Ishikawa (cell line): Measurements from ENCODE around the gene ASAP3.

Source experiments
- CEBPB ChIP-seq: IDR thresholded peaks from 2 replicates; pipeline ENCODE4 v1.6.1; 2012
- CREB1 ChIP-seq: IDR thresholded peaks from 2 replicates; pipeline ENCODE4 v1.6.1; 2012; ENCODE audit warnings: low read depth
- EGR1 ChIP-seq: IDR thresholded peaks from 2 replicates; pipeline ENCODE4 v1.6.1; 2012
- EP300 ChIP-seq: IDR thresholded peaks from 2 replicates; pipeline ENCODE4 v1.6.1; 2012; ENCODE audit warnings: borderline replicate concordance
- FOXM1 ChIP-seq: IDR thresholded peaks from 2 replicates; pipeline ENCODE4 v1.6.1; 2012; ENCODE audit warnings: low read depth, borderline replicate concordance
- NFIC ChIP-seq: IDR thresholded peaks from 2 replicates; pipeline ENCODE4 v1.6.1; 2012
- RAD21 ChIP-seq: IDR thresholded peaks from 2 replicates; pipeline ENCODE4 v1.6.1; 2012; ENCODE audit warnings: low read depth
- TAF1 ChIP-seq: IDR thresholded peaks from 2 replicates; pipeline ENCODE4 v1.6.1; 2012; ENCODE audit warnings: low read depth, mild to moderate bottlenecking
- TCF12 ChIP-seq: IDR thresholded peaks from 2 replicates; pipeline ENCODE4 v1.6.1; 2012; ENCODE audit warnings: low read depth
- TEAD4 ChIP-seq: IDR thresholded peaks from 2 replicates; pipeline ENCODE4 v1.6.1; 2012
- USF1 ChIP-seq: IDR thresholded peaks from 2 replicates; pipeline ENCODE4 v1.6.1; 2012
- YY1 ChIP-seq: IDR thresholded peaks from 2 replicates; pipeline ENCODE4 v1.6.1; 2012; ENCODE audit warnings: low read depth
- ZBTB7A ChIP-seq: IDR thresholded peaks from 2 replicates; pipeline ENCODE4 v1.6.1; 2012; ENCODE audit warnings: low read depth
- TF ChIP-seq, protein P1 (sequence below): IDR thresholded peaks from 2 replicates; pipeline ENCODE4 v1.6.1; 2012
- TF ChIP-seq, protein P2 (sequence below): IDR thresholded peaks from 2 replicates; pipeline ENCODE4 v1.6.1; 2012; ENCODE audit warnings: low read depth, mild to moderate bottlenecking

Gene ASAP3

GRCh38 chr1:23422241-23422877 lies 61.6 kb downstream of the ASAP3 start:
- TF ChIP-seq YY1, result no peak
- no peak for TF ChIP-seq TEAD4
- no peak for TF ChIP-seq FOXM1
- no peak for TF ChIP-seq TCF12
- TF ChIP-seq EP300, result no peak
- TF ChIP-seq RAD21, result no peak
- TF ChIP-seq TAF1, result no peak
- no peak for TF ChIP-seq USF1
- TF ChIP-seq CREB1, result no peak

GRCh38 chr1:23421753-23422240 lies 62.2 kb downstream of the ASAP3 start:
- TF ChIP-seq EGR1 (no peak), EP300 (no peak)

- no peak for TF ChIP-seq USF1
- TF ChIP-seq TCF12, result no peak
- TF ChIP-seq RAD21, result no peak
- TF ChIP-seq ZBTB7A, result no peak
- TF ChIP-seq TAF1, result no peak
These were observed 62.6 kb downstream of the ASAP3 start for GRCh38 chr1:23421343-23421742.

DNA sequence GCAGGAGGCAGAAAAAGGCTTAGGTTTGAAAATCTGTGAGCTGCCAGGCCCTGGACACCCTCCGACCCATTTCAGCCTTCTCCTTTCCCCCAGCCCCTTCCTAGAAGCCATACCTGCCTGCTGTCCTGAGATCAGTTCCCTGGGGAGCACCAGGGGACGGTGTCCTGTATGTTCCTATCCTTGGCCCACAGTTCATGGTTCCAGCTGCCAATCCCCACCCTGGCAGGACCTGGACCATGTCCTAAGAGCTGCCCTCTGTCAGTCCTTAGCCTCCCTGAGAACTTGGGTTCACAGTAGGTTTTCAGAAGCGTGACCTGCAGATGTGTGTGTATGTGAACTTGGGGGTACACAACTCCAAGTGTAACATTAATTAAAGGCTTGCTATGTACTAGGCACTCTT lies 63.2 kb downstream of the ASAP3 start:
- TF ChIP-seq EGR1 (no peak), CREB1 (no peak), EP300 (no peak), RAD21 (no peak)
- TF ChIP-seq, protein P1, sequence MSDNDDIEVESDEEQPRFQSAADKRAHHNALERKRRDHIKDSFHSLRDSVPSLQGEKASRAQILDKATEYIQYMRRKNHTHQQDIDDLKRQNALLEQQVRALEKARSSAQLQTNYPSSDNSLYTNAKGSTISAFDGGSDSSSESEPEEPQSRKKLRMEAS, result no peak

DNA sequence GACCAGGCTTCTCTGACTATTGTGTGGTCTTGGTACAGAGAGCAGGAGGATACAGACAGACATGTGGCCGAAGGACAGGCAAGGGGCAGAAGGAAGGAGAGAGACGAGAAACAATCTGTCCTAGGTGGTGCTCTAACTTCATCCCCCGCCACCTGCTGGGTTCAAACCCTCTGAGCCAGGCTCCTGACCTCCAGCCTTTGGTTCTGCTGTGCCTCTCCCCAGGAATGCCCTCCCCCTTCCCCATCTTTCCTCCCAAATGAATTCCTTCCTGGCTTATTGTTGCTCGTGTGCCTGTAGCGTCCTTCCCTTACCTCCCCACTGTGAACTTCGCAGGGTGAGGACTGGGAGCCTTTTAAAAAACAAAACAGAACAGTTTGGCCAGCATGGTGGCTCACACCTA lies 64.8 kb downstream of the ASAP3 start:
- no peak for TF ChIP-seq FOXM1
- no peak for TF ChIP-seq TCF12
- TF ChIP-seq ZBTB7A, result no peak
- no peak for TF ChIP-seq NFIC
- TF ChIP-seq TAF1, result no peak
- TF ChIP-seq, protein P2, sequence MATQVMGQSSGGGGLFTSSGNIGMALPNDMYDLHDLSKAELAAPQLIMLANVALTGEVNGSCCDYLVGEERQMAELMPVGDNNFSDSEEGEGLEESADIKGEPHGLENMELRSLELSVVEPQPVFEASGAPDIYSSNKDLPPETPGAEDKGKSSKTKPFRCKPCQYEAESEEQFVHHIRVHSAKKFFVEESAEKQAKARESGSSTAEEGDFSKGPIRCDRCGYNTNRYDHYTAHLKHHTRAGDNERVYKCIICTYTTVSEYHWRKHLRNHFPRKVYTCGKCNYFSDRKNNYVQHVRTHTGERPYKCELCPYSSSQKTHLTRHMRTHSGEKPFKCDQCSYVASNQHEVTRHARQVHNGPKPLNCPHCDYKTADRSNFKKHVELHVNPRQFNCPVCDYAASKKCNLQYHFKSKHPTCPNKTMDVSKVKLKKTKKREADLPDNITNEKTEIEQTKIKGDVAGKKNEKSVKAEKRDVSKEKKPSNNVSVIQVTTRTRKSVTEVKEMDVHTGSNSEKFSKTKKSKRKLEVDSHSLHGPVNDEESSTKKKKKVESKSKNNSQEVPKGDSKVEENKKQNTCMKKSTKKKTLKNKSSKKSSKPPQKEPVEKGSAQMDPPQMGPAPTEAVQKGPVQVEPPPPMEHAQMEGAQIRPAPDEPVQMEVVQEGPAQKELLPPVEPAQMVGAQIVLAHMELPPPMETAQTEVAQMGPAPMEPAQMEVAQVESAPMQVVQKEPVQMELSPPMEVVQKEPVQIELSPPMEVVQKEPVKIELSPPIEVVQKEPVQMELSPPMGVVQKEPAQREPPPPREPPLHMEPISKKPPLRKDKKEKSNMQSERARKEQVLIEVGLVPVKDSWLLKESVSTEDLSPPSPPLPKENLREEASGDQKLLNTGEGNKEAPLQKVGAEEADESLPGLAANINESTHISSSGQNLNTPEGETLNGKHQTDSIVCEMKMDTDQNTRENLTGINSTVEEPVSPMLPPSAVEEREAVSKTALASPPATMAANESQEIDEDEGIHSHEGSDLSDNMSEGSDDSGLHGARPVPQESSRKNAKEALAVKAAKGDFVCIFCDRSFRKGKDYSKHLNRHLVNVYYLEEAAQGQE, result no peak
- no peak for TF ChIP-seq RAD21
- TF ChIP-seq TEAD4, result no peak
- TF ChIP-seq, protein P1, result no peak
- TF ChIP-seq EP300, result no peak
- no peak for TF ChIP-seq EGR1
- TF ChIP-seq CEBPB, result no peak

- TF ChIP-seq NFIC, result no peak
These were observed 66.4 kb downstream of the ASAP3 start for GRCh38 chr1:23417570-23417969.

DNA sequence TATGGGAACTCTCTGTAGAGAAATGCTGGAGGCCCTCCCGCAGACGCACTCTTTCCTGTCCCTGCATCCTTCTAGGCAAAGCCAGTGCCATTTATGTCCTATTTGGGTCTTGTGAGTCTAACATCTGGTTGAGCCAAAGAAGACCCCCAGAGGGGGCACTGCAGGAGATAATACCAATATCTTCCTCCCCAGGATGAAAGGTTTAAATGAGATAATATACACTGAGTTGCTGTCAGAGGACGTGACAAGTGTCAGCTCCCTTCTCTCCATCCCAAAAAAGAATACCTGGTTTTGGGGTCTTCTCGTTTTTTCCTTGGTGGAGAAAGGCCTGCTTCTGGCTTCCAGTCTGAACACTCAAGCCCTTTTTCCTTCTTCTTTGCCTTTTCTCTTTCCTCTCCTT lies 67.0 kb downstream of the ASAP3 start:
- TF ChIP-seq TEAD4 (no peak), CREB1 (no peak), ZBTB7A (no peak), RAD21 (no peak), EGR1 (no peak), USF1 (no peak), NFIC (no peak), TCF12 (no peak), TAF1 (no peak), CEBPB (no peak), EP300 (no peak), YY1 (no peak), FOXM1 (no peak)
- TF ChIP-seq, protein P1, result no peak
- TF ChIP-seq, protein P2, result no peak
